NCI-H187 (cell line): ENCODE data around the gene PLOD2.

Experiments
- DNase-seq, 2 experiments: peaks; one replicate each; lab custom pipeline; 2025; lab: John Stamatoyannopoulos, UW

Gene PLOD2

GRCh38 chr3:146037697-146038096 is 123.3 kb downstream of the PLOD2 start:
- DNase-seq = no peak

- no peak for DNase-seq
Measured at GRCh38 chr3:146036281-146036680, 124.7 kb downstream of the PLOD2 start.

- no peak for DNase-seq
Measured at GRCh38 chr3:146035366-146035765, 125.6 kb downstream of the PLOD2 start.

GRCh38 chr3:146033950-146034349 is 127.0 kb downstream of the PLOD2 start:
- DNase-seq = no peak

GRCh38 chr3:146026547-146026946 is 134.4 kb downstream of the PLOD2 start:
- no peak for DNase-seq

GRCh38 chr3:146024260-146024659 is 136.7 kb downstream of the PLOD2 start:
- DNase-seq = no peak

GRCh38 chr3:146020969-146021368 is 140.0 kb downstream of the PLOD2 start:
- DNase-seq = no peak

- DNase-seq = no peak
Measured at GRCh38 chr3:146019508-146019907, 141.5 kb downstream of the PLOD2 start.
